ENCODE results near the gene MAN1C1. TPM values are rescaled to one million over a fixed set of nuclear protein-coding genes. Genes with fewer than 3 reads are reported as not detected.

MAN1C1 gene
- polyA plus RNA-seq (2013, experiment 1 of 2), result 7.7 TPM
- polyA plus RNA-seq (2013, experiment 2 of 2), result 7.4 TPM

DNA sequence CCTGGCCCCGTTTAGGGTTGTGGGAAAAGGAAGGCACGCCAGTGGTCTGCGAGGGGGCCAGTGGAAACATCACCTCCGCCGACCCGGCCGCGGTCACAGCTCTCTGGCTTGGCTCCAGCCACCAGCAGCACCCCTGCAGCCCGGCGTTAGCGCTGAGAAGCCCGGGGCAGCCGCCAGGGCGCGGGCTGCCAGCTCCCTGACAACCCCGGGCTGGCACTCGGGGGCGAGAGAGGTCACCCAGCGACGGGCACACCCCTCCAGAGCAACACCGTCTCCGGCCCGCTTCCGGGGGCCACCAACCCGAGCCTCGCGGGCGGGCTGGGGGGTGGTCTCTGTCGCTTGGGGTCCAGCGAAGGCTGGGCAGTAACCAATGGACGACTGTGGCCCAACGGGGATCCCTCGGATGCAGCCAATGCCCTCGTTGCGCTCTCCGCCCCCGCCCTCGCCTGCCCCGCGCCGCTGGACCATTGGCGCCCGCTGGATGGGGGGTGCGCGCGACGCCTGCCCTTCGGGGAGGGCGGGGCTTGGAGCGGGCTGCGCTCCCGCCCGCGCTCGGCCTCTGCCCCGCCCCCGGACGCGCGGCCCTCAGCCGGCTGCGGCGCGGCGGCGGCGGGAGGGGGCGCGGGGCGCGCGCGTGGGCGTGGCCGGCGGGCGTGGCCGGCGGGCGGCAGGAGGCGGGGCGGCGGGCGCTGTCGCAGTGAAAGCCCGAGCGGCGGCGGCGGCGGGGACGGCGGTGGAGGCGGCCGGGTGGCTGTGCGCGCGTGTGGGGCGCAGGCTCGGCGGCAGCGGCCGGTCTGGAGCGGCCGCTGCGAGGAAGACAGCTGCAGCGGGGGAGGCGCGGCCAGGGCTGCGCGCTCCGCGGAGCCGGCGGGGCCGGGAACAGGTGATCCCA, at the start of gene MAN1C1:
TSS of gene MAN1C1 (plus strand) at position 697 of the 892 bp plus-strand sequence. CDS start 1,007 bp downstream, outside the sequence.
- no peaks in the 10 kb centered on the region for H3K27me3 ChIP-seq (ENCODE audit: insufficient read depth, low read length, poor library complexity)
- no CpG with 5 or more reads among the region's 116 CpGs for whole genome bisulfite sequencing (ENCODE audit: extremely low coverage, insufficient coverage, low lambda C conversion rate)
- peak; percentile 95 for DNase-seq

DNA sequence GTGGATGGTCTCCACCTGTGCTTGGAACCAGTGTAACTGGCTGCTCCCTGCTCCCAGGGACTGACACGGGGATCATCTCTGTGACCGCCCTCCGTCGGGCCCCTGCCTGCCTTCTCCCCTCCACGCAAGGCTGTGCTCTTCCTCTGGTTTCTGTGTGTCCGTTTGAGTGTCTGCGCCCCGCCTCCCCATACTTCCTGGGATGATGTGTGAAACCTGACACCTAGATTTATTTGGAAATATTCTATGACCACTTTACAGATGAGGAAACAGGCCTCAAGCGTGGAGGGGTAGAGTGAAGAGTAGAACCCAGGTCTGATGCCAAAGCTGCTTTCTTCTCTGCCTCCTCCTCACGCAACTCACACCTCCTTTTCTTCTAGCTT, 48.9 kb upstream of the MAN1C1 start:
- Histone ChIP-seq H3K9ac (ENCODE audit: low read length) (no peak overlapping the region), H3K79me1 (ENCODE audit: low read length) (no peaks in the 10 kb centered on the region), H3K4me2 (ENCODE audit: low read length) (no peak overlapping the region), H2BK5ac (ENCODE audit: low read length) (no peak overlapping the region), H3K4ac (ENCODE audit: low read depth, low read length) (no peak overlapping the region), H3K27me3 (ENCODE audit: insufficient read depth, low read length, poor library complexity) (no peaks in the 10 kb centered on the region), H3K79me2 (ENCODE audit: control insufficient read depth, insufficient read depth, low read length) (no peaks in the 10 kb centered on the region), H2BK120ac (ENCODE audit: low read depth, low read length) (no peak overlapping the region), H3K18ac (ENCODE audit: low read length) (no peak overlapping the region), H3K56ac (ENCODE audit: low read length) (peak overlapping the region; percentile 34), H2BK15ac (replicated peaks; ENCODE audit: low read depth) (no peak overlapping the region), H3K36me3 (ENCODE audit: control insufficient read depth, insufficient read depth, low read length) (no peaks in the 10 kb centered on the region), H3K23ac (ENCODE audit: low read length) (no peak overlapping the region), H2AK5ac (ENCODE audit: low read length) (no peak overlapping the region), H4K5ac (ENCODE audit: low read length) (no peak overlapping the region), H3K4me3 (ENCODE audit: low read length) (no peak overlapping the region), H4K8ac (ENCODE audit: low read depth, low read length) (no peak overlapping the region), H3K4me1 (ENCODE audit: control insufficient read depth, low read depth, low read length) (peaks cover 2% of the 10 kb centered on the region), H3K27ac (ENCODE audit: low read depth, low read length) (peak overlapping the region; percentile 62)
- DNase-seq, result no peak
- WGBS (ENCODE audit: extremely low coverage, insufficient coverage, low lambda C conversion rate), result no CpG with 5 or more reads among the region's 10 CpGs

More for the DNA sequence above, at the start of gene MAN1C1:
- Histone ChIP-seq H3K4me2 (ENCODE audit: low read length) (peak within 1 kb of the TSS; percentile 89), H2BK120ac (ENCODE audit: low read depth, low read length) (no peak within 1 kb of the TSS), H4K5ac (ENCODE audit: low read length) (no peak within 1 kb of the TSS), H3K4ac (ENCODE audit: low read depth, low read length) (peak within 1 kb of the TSS; percentile 57), H3K79me1 (ENCODE audit: low read length) (no peaks in the 10 kb centered on the region), H2AK5ac (ENCODE audit: low read length) (no peak within 1 kb of the TSS), H3K36me3 (ENCODE audit: control insufficient read depth, insufficient read depth, low read length) (no peaks in the 10 kb centered on the region), H3K23ac (ENCODE audit: low read length) (peak within 1 kb of the TSS; percentile 80), H3K4me1 (ENCODE audit: control insufficient read depth, low read depth, low read length) (peaks cover 10% of the 10 kb centered on the region), H3K9ac (ENCODE audit: low read length) (peak within 1 kb of the TSS; percentile 81), H3K56ac (ENCODE audit: low read length) (peak within 1 kb of the TSS; percentile 93), H3K27ac (ENCODE audit: low read depth, low read length) (peak within 1 kb of the TSS; percentile 32), H3K18ac (ENCODE audit: low read length) (peak within 1 kb of the TSS; percentile 82), H3K79me2 (ENCODE audit: control insufficient read depth, insufficient read depth, low read length) (no peaks in the 10 kb centered on the region), H4K8ac (ENCODE audit: low read depth, low read length) (no peak within 1 kb of the TSS), H2BK15ac (replicated peaks; ENCODE audit: low read depth) (no peak within 1 kb of the TSS), H2BK5ac (ENCODE audit: low read length) (peak within 1 kb of the TSS; percentile 45), H3K4me3 (ENCODE audit: low read length) (peak within 1 kb of the TSS; percentile 50)

DNA sequence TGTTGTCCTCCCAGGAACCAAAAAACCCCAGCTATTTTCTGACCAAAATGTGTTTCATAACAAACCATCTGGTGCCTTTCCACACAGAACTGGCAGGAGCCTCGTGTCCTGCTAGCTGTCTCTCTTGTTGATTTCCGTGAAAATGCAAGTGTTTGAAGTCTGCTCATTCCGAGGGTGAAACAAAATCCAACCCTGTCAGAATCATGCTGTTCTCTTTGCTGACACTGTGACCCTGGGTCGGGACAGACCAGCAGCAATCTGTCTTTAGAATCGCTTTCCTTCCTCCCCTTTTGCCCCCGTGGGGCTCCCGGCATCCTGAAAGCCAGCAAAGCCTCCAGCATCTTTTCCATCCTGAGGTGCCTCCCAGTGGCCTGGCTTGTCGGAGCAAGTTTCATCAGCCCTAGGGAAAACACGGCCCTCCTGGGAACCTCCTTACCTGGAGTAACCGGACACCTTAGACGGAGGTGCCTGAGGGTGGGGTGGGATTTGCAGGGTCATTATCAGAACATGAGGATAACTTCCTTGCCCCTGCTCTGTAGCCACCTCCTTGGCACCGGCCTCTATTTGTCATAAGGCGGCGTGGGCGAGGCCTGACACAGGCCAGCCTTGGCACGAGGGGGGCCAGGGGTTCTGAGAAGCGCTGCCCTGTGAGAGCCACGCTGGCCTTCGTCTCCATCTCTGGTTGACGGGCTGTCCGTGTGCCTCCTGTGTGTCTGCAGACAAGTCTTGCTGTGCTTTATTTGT, 48.3 kb upstream of the MAN1C1 start:
- H3K27me3 ChIP-seq (ENCODE audit: insufficient read depth, low read length, poor library complexity), result no peaks in the 10 kb centered on the region
- H4K8ac ChIP-seq (ENCODE audit: low read depth, low read length), result no peak overlapping the region
- H3K23ac ChIP-seq (ENCODE audit: low read length), result peak overlapping the region; percentile 80
- peaks cover 2% of the 10 kb centered on the region for H3K4me1 ChIP-seq (ENCODE audit: control insufficient read depth, low read depth, low read length)
- no peak overlapping the region for H3K4me3 ChIP-seq (ENCODE audit: low read length)
- H3K18ac ChIP-seq (ENCODE audit: low read length), result peak overlapping the region; percentile 29
- no peak overlapping the region for H3K4me2 ChIP-seq (ENCODE audit: low read length)
- no peak overlapping the region for H2BK120ac ChIP-seq (ENCODE audit: low read depth, low read length)
- H3K27ac ChIP-seq (ENCODE audit: low read depth, low read length), result peak overlapping the region; percentile 62
- H3K9ac ChIP-seq (ENCODE audit: low read length), result peak overlapping the region; percentile 36
- peak overlapping the region; percentile 2 for H3K4ac ChIP-seq (ENCODE audit: low read depth, low read length)
- DNase-seq, result peak; percentile 94
- WGBS (ENCODE audit: extremely low coverage, insufficient coverage, low lambda C conversion rate), result no CpG with 5 or more reads among the region's 21 CpGs
- no peak overlapping the region for H2AK5ac ChIP-seq (ENCODE audit: low read length)
- no peaks in the 10 kb centered on the region for H3K79me1 ChIP-seq (ENCODE audit: low read length)
- no peak overlapping the region for H2BK5ac ChIP-seq (ENCODE audit: low read length)
- H3K79me2 ChIP-seq (ENCODE audit: control insufficient read depth, insufficient read depth, low read length), result no peaks in the 10 kb centered on the region
- peak overlapping the region; percentile 70 for H3K56ac ChIP-seq (ENCODE audit: low read length)
- no peak overlapping the region for H2BK15ac ChIP-seq (replicated peaks; ENCODE audit: low read depth)
- no peak overlapping the region for H4K5ac ChIP-seq (ENCODE audit: low read length)
- H3K36me3 ChIP-seq (ENCODE audit: control insufficient read depth, insufficient read depth, low read length), result no peaks in the 10 kb centered on the region

DNA sequence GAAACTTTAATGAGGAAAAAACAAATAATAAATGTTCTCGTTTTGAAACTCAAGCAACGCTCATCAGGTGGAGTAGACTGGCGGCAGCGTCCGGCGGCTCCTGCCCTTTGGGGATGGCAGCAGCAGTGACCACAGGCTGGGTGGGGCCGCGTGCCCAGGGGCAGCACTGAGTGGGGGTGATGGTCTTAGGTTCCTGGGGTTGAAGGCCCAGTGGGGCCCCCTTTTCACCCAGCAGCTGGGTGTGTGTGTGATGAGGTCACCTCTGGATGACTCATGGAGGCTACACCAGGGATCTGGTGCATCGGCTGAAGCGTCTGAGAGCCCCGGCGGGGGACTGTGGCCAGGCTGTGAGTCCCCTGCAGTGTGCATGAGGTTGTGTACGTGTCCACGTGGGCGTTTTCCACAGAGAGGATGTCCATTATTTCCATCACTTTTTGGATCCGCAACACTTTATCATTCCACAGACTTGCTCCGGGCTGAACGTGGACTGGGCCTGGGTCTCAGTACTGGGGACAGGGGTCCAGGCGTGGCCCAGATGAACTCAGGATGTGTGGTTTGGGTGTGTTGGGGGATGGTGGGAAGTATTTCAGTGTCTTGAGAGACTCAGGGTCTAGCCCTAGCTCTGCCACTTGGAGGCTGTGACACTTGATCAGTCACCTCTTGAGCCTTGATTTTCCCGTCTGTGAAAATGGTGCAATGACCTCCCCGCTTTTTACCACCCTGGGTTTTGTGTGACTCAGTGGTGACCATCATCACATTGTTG, 47.6 kb upstream of the MAN1C1 start:
- Histone ChIP-seq H3K4me1 (ENCODE audit: control insufficient read depth, low read depth, low read length) (peaks cover 2% of the 10 kb centered on the region), H3K18ac (ENCODE audit: low read length) (peak overlapping the region; percentile 29), H3K4me2 (ENCODE audit: low read length) (no peak overlapping the region), H2AK5ac (ENCODE audit: low read length) (no peak overlapping the region), H2BK15ac (replicated peaks; ENCODE audit: low read depth) (no peak overlapping the region), H3K4ac (ENCODE audit: low read depth, low read length) (peak overlapping the region; percentile 2), H3K4me3 (ENCODE audit: low read length) (no peak overlapping the region), H3K36me3 (ENCODE audit: control insufficient read depth, insufficient read depth, low read length) (no peaks in the 10 kb centered on the region), H3K79me2 (ENCODE audit: control insufficient read depth, insufficient read depth, low read length) (no peaks in the 10 kb centered on the region), H2BK120ac (ENCODE audit: low read depth, low read length) (no peak overlapping the region), H3K27ac (ENCODE audit: low read depth, low read length) (peak overlapping the region; percentile 62), H3K79me1 (ENCODE audit: low read length) (no peaks in the 10 kb centered on the region), H2BK5ac (ENCODE audit: low read length) (no peak overlapping the region), H4K8ac (ENCODE audit: low read depth, low read length) (no peak overlapping the region), H3K23ac (ENCODE audit: low read length) (no peak overlapping the region), H4K5ac (ENCODE audit: low read length) (no peak overlapping the region), H3K56ac (ENCODE audit: low read length) (peak overlapping the region; percentile 15), H3K9ac (ENCODE audit: low read length) (peak overlapping the region; percentile 36), H3K27me3 (ENCODE audit: insufficient read depth, low read length, poor library complexity) (no peaks in the 10 kb centered on the region)
- DNase-seq, result peak; percentile 89
- WGBS (ENCODE audit: extremely low coverage, insufficient coverage, low lambda C conversion rate), result no CpG with 5 or more reads among the region's 21 CpGs

DNA sequence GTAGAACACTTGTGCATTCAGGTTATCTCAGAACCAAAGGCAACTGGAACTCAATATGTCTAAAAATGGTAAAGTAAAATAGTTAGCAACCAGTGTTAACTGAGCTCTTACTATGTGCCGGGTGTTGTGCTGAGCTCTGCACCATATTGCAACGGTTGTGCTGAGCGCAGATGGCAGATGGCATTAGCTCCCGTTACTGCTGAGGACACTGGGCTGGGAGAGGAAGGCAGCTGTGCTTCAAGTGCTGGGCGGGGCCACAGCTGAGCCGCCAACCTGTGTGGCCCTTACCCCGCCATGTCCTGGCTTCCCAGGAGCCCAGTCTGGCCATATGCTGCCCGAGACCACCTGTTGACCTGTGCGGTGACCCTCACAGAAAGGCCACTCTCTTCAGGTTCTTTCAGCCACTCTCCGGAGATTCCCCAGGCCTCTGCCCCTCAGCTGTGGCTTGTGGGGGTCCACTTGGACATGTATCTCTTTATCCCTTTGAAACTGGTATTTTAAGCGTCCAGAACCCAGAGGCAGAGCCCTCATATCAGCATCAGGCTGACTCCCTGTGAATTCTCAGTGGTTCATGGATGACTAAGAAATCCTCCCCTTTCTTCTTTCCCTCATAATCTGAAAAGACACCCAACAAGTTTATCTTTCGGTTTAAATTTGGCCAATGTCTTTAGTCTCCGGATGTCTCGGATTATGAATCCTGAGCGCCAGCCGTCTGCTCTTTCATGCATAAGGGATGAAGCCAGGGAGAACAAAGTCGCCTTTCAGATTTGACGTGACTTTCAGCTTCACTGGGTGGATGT, 46.8 kb upstream of the MAN1C1 start:
- Histone ChIP-seq H3K4me3 (ENCODE audit: low read length) (no peak overlapping the region), H3K27me3 (ENCODE audit: insufficient read depth, low read length, poor library complexity) (no peaks in the 10 kb centered on the region), H3K79me1 (ENCODE audit: low read length) (no peaks in the 10 kb centered on the region), H2BK5ac (ENCODE audit: low read length) (no peak overlapping the region), H3K18ac (ENCODE audit: low read length) (no peak overlapping the region), H2BK120ac (ENCODE audit: low read depth, low read length) (no peak overlapping the region), H2AK5ac (ENCODE audit: low read length) (no peak overlapping the region), H3K9ac (ENCODE audit: low read length) (no peak overlapping the region), H3K4me1 (ENCODE audit: control insufficient read depth, low read depth, low read length) (peaks cover 2% of the 10 kb centered on the region), H3K56ac (ENCODE audit: low read length) (peak overlapping the region; percentile 60), H4K8ac (ENCODE audit: low read depth, low read length) (no peak overlapping the region), H3K36me3 (ENCODE audit: control insufficient read depth, insufficient read depth, low read length) (no peaks in the 10 kb centered on the region), H3K27ac (ENCODE audit: low read depth, low read length) (no peak overlapping the region), H3K79me2 (ENCODE audit: control insufficient read depth, insufficient read depth, low read length) (no peaks in the 10 kb centered on the region), H4K5ac (ENCODE audit: low read length) (no peak overlapping the region), H3K4ac (ENCODE audit: low read depth, low read length) (peak overlapping the region; percentile 25), H3K23ac (ENCODE audit: low read length) (no peak overlapping the region), H3K4me2 (ENCODE audit: low read length) (no peak overlapping the region), H2BK15ac (replicated peaks; ENCODE audit: low read depth) (no peak overlapping the region)
- no CpG with 5 or more reads among the region's 18 CpGs for WGBS (ENCODE audit: extremely low coverage, insufficient coverage, low lambda C conversion rate)
- DNase-seq, result no peak
